SK-N-SH treated with all-trans-retinoic acid at 6 μM for 48 hours (cell line): ENCODE measurements around the gene FGF3.

ENCODE experiments used
- ATAC-seq: fragments of 200-7000 bp; cut with Tn5 transposase; 3 replicates; pipeline ENCODE4 v1.9.1; 2020; ENCODE audit warnings: mild to moderate bottlenecking, moderate library complexity
- ARNTL ChIP-seq: fragments of 450-650 bp; formaldehyde crosslinking; IDR thresholded peaks from 2 replicates; pipeline ENCODE4 v1.5.0; 2020; ENCODE audit warnings: low read depth, mild to moderate bottlenecking, moderate library complexity, borderline replicate concordance
- BACH2 ChIP-seq: fragments of 250-450 bp; sonication (Bioruptor Pico); IDR thresholded peaks from 2 replicates; pipeline ENCODE4 v1.9.0; 2021; ENCODE audit warnings: mild to moderate bottlenecking, borderline replicate concordance
- CSDC2 ChIP-seq: fragments of 250-450 bp; sonication (Bioruptor Pico); IDR thresholded peaks from 2 replicates; pipeline ENCODE4 v1.5.0; 2020; ENCODE audit warnings: mild to moderate bottlenecking, moderate library complexity
- ESRRG ChIP-seq: fragments of 250-450 bp; sonication (Bioruptor Pico); IDR thresholded peaks from 2 replicates; pipeline ENCODE4 v1.6.1; 2021; ENCODE audit warnings: mild to moderate bottlenecking
- GLIS3 ChIP-seq: fragments of 250-450 bp; sonication (Bioruptor Pico); IDR thresholded peaks from 2 replicates; pipeline ENCODE4 v1.5.0; 2020; ENCODE audit warnings: mild to moderate bottlenecking, moderate library complexity
- ISL1 ChIP-seq: fragments of 250-450 bp; sonication (Bioruptor Pico); IDR thresholded peaks from 2 replicates; pipeline ENCODE4 v2.1.2; 2022; ENCODE audit warnings: mild to moderate bottlenecking, moderate library complexity
- OSR1 ChIP-seq: fragments of 250-450 bp; sonication (Bioruptor Pico); IDR thresholded peaks from 2 replicates; pipeline ENCODE4 v1.8.0; 2022; ENCODE audit warnings: moderate library complexity, mild to moderate bottlenecking, inconsistent platforms
- POU6F1 ChIP-seq: fragments of 250-450 bp; sonication (Bioruptor Pico); IDR thresholded peaks from 2 replicates; pipeline ENCODE4 v1.8.0; 2021; ENCODE audit warnings: low read depth, mild to moderate bottlenecking, moderate library complexity, borderline replicate concordance
- RARB ChIP-seq: fragments of 250-450 bp; sonication (Bioruptor Pico); IDR thresholded peaks from 2 replicates; pipeline ENCODE4 v1.8.0; 2021; ENCODE audit warnings: mild to moderate bottlenecking, moderate library complexity
- SNAI2 ChIP-seq: fragments of 250-450 bp; sonication (Bioruptor Pico); IDR thresholded peaks from 2 replicates; pipeline ENCODE4 v1.5.0; 2020; ENCODE audit warnings: mild to moderate bottlenecking, moderate library complexity
- TCF4 ChIP-seq: fragments of 250-450 bp; sonication (Bioruptor Pico); IDR thresholded peaks from 2 replicates; pipeline ENCODE4 v1.8.0; 2021; ENCODE audit warnings: mild to moderate bottlenecking, moderate library complexity, borderline replicate concordance
- TOX ChIP-seq: fragments of 250-450 bp; sonication (Bioruptor Pico); IDR thresholded peaks from 2 replicates; pipeline ENCODE4 v1.8.0; 2021; ENCODE audit warnings: mild to moderate bottlenecking, moderate library complexity, borderline replicate concordance
- TSHZ2 ChIP-seq: fragments of 250-450 bp; sonication (Bioruptor Pico); IDR thresholded peaks from 2 replicates; pipeline ENCODE4 v1.5.0; 2020; ENCODE audit warnings: mild to moderate bottlenecking, moderate library complexity
- ZC3H10 ChIP-seq: fragments of 250-450 bp; sonication (Bioruptor Pico); IDR thresholded peaks from 2 replicates; pipeline ENCODE4 v1.5.1; 2021; ENCODE audit warnings: mild to moderate bottlenecking, moderate library complexity
- ZFP3 ChIP-seq: fragments of 250-450 bp; sonication (Bioruptor Pico); IDR thresholded peaks from 2 replicates; pipeline ENCODE4 v1.5.0; 2020; ENCODE audit warnings: mild to moderate bottlenecking, moderate library complexity
- ZFP30 ChIP-seq: fragments of 450-650 bp; formaldehyde crosslinking; IDR thresholded peaks from 2 replicates; pipeline ENCODE4 v1.5.0; 2022; ENCODE audit warnings: mild to moderate bottlenecking, moderate library complexity
- ZNF565 ChIP-seq: fragments of 450-650 bp; formaldehyde crosslinking; conservative IDR thresholded peaks from 2 replicates; pipeline ENCODE4 v1.5.0; 2020; ENCODE audit warnings: low read depth, mild to moderate bottlenecking, moderate library complexity
- ZNF70 ChIP-seq: fragments of 450-650 bp; formaldehyde crosslinking; IDR thresholded peaks from 2 replicates; pipeline ENCODE4 v1.5.0; 2020; ENCODE audit warnings: mild to moderate bottlenecking, moderate library complexity
- ZNF8 ChIP-seq: fragments of 450-650 bp; formaldehyde crosslinking; IDR thresholded peaks from 2 replicates; pipeline ENCODE4 v1.5.0; 2020; ENCODE audit warnings: mild to moderate bottlenecking, moderate library complexity
- TF ChIP-seq, protein P1 (sequence below): fragments of 250-450 bp; sonication (Bioruptor Pico); IDR thresholded peaks from 2 replicates; pipeline ENCODE4 v1.8.0; 2020; ENCODE audit warnings: mild to moderate bottlenecking, moderate library complexity, borderline replicate concordance
- TF ChIP-seq, protein P2 (sequence below): fragments of 250-450 bp; sonication (Bioruptor Pico); IDR thresholded peaks from 2 replicates; pipeline ENCODE4 v1.5.1; 2020; ENCODE audit warnings: low read depth, mild to moderate bottlenecking, moderate library complexity
- TF ChIP-seq, protein P3 (sequence below): fragments of 250-450 bp; sonication (Bioruptor Pico); IDR thresholded peaks from 2 replicates; pipeline ENCODE4 v1.5.1; 2021; ENCODE audit warnings: mild to moderate bottlenecking, moderate library complexity

Gene FGF3

DNA sequence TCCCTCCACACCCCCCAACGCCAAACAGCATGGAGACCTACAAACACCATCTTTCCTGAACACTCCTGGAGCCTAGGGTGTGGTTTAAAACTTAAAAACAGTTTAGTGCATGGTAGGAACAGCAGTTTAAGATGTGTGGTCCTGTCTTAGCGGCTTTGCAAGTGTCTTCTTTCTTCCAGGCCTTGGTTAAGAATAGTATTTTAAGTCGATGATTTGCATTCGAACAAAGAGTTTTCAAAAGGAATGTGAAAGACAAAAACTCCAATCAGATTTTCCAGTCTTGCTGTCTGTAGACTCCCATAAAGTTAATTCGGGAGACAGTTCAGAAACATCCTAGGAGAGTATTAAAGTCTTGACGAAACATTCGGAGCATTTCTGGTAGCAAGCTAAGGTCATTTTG is 47.8 kb downstream of the FGF3 start:
- no peak for ATAC-seq
- TF ChIP-seq ZNF8 (CRISPR knock-in tag) (no peak), GLIS3 (CRISPR knock-in tag) (no peak), SNAI2 (CRISPR knock-in tag) (no peak), ZNF565 (no peak), OSR1 (no peak), TSHZ2 (CRISPR knock-in tag) (no peak), ZC3H10 (CRISPR knock-in tag) (no peak), TOX (CRISPR knock-in tag) (no peak), ZFP30 (CRISPR knock-in tag) (no peak), ISL1 (CRISPR knock-in tag) (no peak), RARB (CRISPR knock-in tag) (no peak), ZNF70 (CRISPR knock-in tag) (no peak), TCF4 (CRISPR knock-in tag) (no peak), CSDC2 (CRISPR knock-in tag) (no peak), ARNTL (no peak)
- TF ChIP-seq, protein P1, sequence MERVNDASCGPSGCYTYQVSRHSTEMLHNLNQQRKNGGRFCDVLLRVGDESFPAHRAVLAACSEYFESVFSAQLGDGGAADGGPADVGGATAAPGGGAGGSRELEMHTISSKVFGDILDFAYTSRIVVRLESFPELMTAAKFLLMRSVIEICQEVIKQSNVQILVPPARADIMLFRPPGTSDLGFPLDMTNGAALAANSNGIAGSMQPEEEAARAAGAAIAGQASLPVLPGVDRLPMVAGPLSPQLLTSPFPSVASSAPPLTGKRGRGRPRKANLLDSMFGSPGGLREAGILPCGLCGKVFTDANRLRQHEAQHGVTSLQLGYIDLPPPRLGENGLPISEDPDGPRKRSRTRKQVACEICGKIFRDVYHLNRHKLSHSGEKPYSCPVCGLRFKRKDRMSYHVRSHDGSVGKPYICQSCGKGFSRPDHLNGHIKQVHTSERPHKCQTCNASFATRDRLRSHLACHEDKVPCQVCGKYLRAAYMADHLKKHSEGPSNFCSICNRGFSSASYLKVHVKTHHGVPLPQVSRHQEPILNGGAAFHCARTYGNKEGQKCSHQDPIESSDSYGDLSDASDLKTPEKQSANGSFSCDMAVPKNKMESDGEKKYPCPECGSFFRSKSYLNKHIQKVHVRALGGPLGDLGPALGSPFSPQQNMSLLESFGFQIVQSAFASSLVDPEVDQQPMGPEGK (CRISPR knock-in tag): no peak
- TF ChIP-seq, protein P2, sequence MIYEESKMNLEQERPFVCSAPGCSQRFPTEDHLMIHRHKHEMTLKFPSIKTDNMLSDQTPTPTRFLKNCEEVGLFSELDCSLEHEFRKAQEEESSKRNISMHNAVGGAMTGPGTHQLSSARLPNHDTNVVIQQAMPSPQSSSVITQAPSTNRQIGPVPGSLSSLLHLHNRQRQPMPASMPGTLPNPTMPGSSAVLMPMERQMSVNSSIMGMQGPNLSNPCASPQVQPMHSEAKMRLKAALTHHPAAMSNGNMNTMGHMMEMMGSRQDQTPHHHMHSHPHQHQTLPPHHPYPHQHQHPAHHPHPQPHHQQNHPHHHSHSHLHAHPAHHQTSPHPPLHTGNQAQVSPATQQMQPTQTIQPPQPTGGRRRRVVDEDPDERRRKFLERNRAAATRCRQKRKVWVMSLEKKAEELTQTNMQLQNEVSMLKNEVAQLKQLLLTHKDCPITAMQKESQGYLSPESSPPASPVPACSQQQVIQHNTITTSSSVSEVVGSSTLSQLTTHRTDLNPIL (CRISPR knock-in tag): no peak
- TF ChIP-seq, all 23 proteins: peak for 0

GRCh38 chr11:69770540-69770939 is 48.7 kb downstream of the FGF3 start:
- no peak for ATAC-seq
- TF ChIP-seq ZFP30 (CRISPR knock-in tag) (no peak), ZNF70 (CRISPR knock-in tag) (no peak), ZC3H10 (CRISPR knock-in tag) (no peak), ARNTL (no peak), BACH2 (CRISPR knock-in tag) (no peak), OSR1 (no peak), ZFP3 (CRISPR knock-in tag) (no peak), ESRRG (CRISPR knock-in tag) (no peak), ZNF565 (no peak), TOX (CRISPR knock-in tag) (no peak), CSDC2 (CRISPR knock-in tag) (no peak), POU6F1 (no peak), ISL1 (CRISPR knock-in tag) (no peak), RARB (CRISPR knock-in tag) (no peak), TCF4 (CRISPR knock-in tag) (no peak), TSHZ2 (CRISPR knock-in tag) (no peak)
- TF ChIP-seq, protein P3, sequence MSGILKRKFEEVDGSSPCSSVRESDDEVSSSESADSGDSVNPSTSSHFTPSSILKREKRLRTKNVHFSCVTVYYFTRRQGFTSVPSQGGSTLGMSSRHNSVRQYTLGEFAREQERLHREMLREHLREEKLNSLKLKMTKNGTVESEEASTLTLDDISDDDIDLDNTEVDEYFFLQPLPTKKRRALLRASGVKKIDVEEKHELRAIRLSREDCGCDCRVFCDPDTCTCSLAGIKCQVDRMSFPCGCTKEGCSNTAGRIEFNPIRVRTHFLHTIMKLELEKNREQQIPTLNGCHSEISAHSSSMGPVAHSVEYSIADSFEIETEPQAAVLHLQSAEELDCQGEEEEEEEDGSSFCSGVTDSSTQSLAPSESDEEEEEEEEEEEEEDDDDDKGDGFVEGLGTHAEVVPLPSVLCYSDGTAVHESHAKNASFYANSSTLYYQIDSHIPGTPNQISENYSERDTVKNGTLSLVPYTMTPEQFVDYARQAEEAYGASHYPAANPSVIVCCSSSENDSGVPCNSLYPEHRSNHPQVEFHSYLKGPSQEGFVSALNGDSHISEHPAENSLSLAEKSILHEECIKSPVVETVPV (CRISPR knock-in tag): no peak
